ENCODE results near the gene CHST11. TPM values are rescaled to one million over a fixed set of nuclear protein-coding genes. Genes with fewer than 3 reads are reported as not detected.

CHST11 gene
- total and polyA plus RNA-seq, 9 of the 15 experiments (the other 6 are each of a cell fraction or from before 2014, with no cell fraction given): 2.3 to 38.7 (median 15.0) TPM

DNA sequence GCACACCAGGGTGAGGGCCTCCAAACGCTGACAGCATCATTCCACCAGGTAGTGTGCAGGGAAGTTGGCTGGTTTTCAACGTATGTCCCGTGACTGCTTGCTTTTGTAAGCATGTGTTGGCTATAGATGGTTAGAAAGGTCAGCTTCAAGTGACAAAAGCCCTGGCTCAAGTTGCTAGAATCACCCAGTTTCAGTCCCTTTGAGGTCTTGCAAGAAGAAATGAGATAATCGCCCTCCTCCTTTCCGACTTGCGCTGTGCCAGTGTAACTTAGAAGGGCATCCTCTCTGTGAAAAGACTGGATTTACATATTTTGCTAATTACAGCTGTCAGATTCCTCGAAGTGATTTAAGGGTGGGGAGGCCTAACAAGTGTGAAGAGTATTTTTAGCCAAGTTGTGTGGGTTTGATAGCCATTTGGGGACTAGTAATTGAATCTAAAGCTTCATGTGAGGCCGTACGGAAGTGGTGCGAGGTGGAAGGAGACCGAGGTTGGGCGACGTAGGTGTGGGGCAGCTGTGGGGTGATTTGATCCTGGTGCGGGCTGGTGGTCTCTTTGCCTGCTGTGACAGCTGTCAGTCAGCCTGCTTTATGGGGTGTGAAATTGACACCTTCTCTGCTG is 94.7 kb downstream of the CHST11 start (continued):
- TF ChIP-seq, protein P1, sequence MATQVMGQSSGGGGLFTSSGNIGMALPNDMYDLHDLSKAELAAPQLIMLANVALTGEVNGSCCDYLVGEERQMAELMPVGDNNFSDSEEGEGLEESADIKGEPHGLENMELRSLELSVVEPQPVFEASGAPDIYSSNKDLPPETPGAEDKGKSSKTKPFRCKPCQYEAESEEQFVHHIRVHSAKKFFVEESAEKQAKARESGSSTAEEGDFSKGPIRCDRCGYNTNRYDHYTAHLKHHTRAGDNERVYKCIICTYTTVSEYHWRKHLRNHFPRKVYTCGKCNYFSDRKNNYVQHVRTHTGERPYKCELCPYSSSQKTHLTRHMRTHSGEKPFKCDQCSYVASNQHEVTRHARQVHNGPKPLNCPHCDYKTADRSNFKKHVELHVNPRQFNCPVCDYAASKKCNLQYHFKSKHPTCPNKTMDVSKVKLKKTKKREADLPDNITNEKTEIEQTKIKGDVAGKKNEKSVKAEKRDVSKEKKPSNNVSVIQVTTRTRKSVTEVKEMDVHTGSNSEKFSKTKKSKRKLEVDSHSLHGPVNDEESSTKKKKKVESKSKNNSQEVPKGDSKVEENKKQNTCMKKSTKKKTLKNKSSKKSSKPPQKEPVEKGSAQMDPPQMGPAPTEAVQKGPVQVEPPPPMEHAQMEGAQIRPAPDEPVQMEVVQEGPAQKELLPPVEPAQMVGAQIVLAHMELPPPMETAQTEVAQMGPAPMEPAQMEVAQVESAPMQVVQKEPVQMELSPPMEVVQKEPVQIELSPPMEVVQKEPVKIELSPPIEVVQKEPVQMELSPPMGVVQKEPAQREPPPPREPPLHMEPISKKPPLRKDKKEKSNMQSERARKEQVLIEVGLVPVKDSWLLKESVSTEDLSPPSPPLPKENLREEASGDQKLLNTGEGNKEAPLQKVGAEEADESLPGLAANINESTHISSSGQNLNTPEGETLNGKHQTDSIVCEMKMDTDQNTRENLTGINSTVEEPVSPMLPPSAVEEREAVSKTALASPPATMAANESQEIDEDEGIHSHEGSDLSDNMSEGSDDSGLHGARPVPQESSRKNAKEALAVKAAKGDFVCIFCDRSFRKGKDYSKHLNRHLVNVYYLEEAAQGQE (IDR thresholded peaks at IDR 0.05; ENCODE audit: borderline replicate concordance): no peak
- TF ChIP-seq, protein P1 (CRISPR knock-in tag; IDR thresholded peaks at IDR 0.05; ENCODE audit: low read depth): no peak
- TF ChIP-seq BCOR (IDR thresholded peaks at IDR 0.05): no peak
- TF ChIP-seq NFXL1 (CRISPR knock-in tag; IDR thresholded peaks at IDR 0.05): no peak
- no peak for TF ChIP-seq ZNF134 (CRISPR knock-in tag; conservative IDR thresholded peaks at IDR 0.05)
- TF ChIP-seq, protein P2, sequence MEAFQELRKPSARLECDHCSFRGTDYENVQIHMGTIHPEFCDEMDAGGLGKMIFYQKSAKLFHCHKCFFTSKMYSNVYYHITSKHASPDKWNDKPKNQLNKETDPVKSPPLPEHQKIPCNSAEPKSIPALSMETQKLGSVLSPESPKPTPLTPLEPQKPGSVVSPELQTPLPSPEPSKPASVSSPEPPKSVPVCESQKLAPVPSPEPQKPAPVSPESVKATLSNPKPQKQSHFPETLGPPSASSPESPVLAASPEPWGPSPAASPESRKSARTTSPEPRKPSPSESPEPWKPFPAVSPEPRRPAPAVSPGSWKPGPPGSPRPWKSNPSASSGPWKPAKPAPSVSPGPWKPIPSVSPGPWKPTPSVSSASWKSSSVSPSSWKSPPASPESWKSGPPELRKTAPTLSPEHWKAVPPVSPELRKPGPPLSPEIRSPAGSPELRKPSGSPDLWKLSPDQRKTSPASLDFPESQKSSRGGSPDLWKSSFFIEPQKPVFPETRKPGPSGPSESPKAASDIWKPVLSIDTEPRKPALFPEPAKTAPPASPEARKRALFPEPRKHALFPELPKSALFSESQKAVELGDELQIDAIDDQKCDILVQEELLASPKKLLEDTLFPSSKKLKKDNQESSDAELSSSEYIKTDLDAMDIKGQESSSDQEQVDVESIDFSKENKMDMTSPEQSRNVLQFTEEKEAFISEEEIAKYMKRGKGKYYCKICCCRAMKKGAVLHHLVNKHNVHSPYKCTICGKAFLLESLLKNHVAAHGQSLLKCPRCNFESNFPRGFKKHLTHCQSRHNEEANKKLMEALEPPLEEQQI (IDR thresholded peaks at IDR 0.05): no peak
- no peak for TF ChIP-seq HIVEP1 (CRISPR knock-in tag; IDR thresholded peaks at IDR 0.05)
- TF ChIP-seq TOE1 (IDR thresholded peaks at IDR 0.05; ENCODE audit: borderline replicate concordance): no peak
- TF ChIP-seq TOE1 (CRISPR knock-in tag; IDR thresholded peaks at IDR 0.05; ENCODE audit: borderline replicate concordance, low read depth): no peak
- TF ChIP-seq, protein P3, sequence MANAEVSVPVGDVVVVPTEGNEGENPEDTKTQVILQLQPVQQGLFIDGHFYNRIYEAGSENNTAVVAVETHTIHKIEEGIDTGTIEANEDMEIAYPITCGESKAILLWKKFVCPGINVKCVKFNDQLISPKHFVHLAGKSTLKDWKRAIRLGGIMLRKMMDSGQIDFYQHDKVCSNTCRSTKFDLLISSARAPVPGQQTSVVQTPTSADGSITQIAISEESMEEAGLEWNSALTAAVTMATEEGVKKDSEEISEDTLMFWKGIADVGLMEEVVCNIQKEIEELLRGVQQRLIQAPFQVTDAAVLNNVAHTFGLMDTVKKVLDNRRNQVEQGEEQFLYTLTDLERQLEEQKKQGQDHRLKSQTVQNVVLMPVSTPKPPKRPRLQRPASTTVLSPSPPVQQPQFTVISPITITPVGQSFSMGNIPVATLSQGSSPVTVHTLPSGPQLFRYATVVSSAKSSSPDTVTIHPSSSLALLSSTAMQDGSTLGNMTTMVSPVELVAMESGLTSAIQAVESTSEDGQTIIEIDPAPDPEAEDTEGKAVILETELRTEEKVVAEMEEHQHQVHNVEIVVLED (CRISPR knock-in tag; IDR thresholded peaks at IDR 0.05): no peak
- no peak for TF ChIP-seq HNRNPK (IDR thresholded peaks at IDR 0.05; ENCODE audit: low read depth, low read length, poor library complexity, severe bottlenecking)
- TF ChIP-seq, protein P4, sequence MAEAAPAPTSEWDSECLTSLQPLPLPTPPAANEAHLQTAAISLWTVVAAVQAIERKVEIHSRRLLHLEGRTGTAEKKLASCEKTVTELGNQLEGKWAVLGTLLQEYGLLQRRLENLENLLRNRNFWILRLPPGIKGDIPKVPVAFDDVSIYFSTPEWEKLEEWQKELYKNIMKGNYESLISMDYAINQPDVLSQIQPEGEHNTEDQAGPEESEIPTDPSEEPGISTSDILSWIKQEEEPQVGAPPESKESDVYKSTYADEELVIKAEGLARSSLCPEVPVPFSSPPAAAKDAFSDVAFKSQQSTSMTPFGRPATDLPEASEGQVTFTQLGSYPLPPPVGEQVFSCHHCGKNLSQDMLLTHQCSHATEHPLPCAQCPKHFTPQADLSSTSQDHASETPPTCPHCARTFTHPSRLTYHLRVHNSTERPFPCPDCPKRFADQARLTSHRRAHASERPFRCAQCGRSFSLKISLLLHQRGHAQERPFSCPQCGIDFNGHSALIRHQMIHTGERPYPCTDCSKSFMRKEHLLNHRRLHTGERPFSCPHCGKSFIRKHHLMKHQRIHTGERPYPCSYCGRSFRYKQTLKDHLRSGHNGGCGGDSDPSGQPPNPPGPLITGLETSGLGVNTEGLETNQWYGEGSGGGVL (CRISPR knock-in tag; IDR thresholded peaks at IDR 0.05): no peak
- no peak for TF ChIP-seq KLF10 (CRISPR knock-in tag; IDR thresholded peaks at IDR 0.05)
- no peak for TF ChIP-seq PPARD (CRISPR knock-in tag; IDR thresholded peaks at IDR 0.05)
- no peak for TF ChIP-seq BDP1 (IDR thresholded peaks at IDR 0.05; ENCODE audit: insufficient read depth, insufficient read length)
